HG03439 (cell line): Measurements from ENCODE around the gene DCC.

ENCODE experiments used
- ATAC-seq: cut with Tn5 transposase; IDR thresholded peaks from one replicate; pipeline ENCODE4 v1.9.1; 2021; ENCODE audit warnings: mild to moderate bottlenecking, moderate library complexity; ENCODE audit not compliant: unreplicated experiment

The DCC gene

DNA sequence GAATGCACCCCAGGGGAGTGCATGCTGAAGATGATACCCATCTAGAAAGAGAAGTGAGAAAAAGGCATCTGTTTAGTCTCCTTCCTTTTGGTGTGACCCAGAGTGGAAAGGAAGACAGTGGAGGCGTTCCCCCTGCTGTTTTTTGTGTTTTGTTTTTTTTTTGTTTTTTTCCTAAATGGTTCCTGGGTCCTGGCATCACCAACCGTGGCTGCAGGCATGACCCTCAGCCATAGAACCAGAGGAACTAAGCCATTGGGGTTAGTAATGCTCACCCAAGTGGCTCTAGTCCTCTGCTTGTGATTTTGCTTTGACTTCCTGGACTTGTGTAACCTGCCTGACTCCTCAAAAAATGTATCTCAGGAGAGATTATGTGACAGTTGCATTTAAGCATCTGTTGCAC is 451.3 kb downstream of the DCC start:
- no peak for ATAC-seq

- ATAC-seq = no peak
These were observed 472.8 kb downstream of the DCC start for GRCh38 chr18:52812834-52813233.

- no peak for ATAC-seq
These were observed 473.8 kb downstream of the DCC start for GRCh38 chr18:52813635-52814416.

DNA sequence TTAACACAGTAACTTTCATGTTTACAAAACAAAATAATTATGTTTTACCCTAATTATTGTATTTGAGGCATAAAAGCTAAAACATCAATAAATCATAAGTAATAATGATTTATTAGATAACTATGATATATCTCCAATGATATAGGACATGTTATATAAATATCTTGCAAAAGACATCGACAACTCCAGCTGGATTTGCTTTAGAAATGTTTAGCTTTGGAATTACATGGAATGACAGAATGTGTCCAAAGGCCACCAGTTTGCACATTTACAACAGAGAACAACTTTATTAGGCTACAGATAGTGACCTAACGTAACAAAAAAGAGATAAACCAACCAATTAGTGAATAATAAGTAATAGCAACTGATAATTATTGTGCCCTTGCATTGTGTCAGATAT is 475.7 kb downstream of the DCC start:
- no peak for ATAC-seq

DNA sequence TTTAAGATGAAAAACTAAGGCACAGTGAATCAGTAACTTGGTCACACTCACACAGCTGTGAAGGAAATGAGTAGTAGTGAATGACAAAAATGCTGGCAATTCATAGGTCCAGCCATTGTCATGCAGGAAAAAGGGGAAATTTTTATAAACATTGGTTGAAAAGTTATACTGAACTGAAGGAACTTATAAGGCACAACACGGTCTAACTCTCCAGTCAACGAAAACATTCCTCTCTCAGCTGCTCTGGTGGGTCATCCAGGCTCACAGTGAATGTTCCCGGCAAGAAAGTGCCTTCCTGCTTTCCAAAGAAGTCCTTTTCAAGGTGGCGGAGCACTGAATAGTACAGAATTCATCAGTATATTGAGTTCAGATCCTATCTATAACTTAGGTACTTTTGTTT is 476.1 kb downstream of the DCC start:
- no peak for ATAC-seq

DNA sequence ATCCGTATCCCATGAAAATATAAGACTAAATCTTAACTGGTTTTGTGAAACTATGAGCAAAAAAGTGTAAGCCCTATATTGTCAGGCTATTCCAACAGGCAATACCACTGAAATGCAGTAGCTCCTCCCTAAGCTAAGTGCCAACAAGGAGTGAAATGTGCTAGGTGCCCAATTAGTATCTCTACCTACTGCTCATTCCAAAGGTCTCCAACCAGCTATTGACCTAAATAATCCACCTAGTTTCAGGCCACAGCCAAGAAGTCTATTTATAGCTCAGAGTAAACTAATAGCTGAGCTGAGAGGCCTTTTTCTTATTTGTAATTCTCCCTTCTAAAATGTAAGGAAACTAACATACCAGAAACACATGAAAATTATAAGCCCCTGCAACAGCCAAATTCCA is 482.2 kb downstream of the DCC start:
- no peak for ATAC-seq

DNA sequence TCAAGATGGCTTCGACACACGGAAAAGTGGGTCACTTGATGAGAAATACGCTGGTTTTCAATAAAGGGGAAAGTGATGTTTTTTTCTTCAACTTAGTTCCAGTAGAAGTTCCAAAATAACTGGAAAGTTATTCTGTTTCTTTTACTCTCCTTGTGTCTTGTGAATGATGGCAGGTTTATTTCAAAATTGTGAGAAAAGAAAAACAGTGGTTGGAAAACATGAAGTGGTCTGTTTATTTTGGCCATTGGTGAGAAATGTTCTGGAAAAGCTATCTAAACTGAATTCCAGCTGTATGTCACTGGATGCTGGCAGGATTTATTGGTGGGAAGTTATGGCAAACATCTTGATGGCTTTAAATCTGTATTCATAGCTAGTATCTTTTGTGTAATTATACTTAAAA is 484.1 kb downstream of the DCC start:
- no peak for ATAC-seq

GRCh38 chr18:52826994-52827393 is 487.0 kb downstream of the DCC start:
- ATAC-seq = no peak

- ATAC-seq = no peak
These were observed 489.3 kb downstream of the DCC start for GRCh38 chr18:52829320-52829719.

- no peak for ATAC-seq
These were observed 489.9 kb downstream of the DCC start for GRCh38 chr18:52829876-52830405.

DNA sequence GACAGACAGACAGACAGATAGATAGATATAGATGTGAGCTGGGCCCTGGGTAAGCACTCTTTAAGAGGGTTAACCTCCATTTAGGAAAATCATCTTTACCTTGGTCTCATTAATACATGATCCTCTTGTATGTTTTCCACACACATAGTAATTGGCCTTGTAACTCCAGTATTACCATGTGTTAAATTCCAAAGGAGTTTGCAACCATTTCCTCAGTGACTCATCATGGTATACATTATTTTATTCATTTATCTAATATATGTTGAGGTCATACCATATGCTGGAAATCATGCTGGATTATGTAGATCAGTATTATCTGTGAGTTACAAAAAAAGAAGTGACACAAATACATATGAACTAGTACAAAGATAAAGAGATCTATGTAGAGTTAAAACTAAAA is 504.3 kb downstream of the DCC start:
- ATAC-seq = no peak

DNA sequence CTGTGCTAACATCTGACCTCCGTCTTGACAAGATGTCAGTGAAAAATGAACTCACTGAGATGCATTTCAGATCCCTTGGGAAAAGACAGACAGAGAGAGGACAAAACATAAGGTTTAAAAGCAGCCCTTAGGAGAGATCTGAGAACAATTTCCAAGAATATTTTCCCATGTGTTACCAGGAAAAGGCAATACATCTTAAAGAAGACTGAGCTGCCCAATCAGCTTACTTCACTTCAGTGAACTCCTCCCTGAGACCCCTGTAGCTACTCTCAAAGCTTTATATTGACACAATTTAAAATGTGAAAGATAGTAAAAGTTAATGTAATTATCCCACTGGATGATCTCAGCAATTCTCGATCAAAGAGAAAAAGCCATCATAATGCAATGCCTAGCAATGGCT is 505.0 kb downstream of the DCC start:
- no peak for ATAC-seq

DNA sequence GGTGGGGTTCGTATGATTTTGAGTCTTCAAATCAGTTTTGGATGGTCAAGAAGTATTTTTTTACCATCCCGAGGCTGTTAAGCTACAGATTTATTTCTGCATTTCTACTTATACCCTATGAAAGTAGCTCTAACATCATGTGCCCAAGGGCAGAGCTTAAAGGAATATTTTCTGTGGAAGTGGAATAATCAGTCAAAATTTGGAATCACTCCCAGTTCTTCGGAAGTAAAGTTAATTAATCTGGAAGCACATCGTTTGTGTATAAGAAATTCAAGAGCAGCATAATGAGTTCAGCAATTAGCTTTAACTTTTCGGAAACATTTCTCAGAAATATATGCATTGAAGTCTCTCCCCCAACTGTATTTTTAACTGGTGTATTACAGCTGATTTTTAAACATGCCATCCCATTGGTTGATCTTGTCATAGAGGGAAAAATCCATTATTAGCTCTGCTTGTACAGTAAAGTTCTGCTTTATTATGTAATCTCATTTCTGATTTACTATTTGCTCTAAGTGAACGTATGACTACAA is 510.1 kb downstream of the DCC start:
- no peak for ATAC-seq

GRCh38 chr18:52861558-52861957 is 521.6 kb downstream of the DCC start:
- ATAC-seq = no peak

DNA sequence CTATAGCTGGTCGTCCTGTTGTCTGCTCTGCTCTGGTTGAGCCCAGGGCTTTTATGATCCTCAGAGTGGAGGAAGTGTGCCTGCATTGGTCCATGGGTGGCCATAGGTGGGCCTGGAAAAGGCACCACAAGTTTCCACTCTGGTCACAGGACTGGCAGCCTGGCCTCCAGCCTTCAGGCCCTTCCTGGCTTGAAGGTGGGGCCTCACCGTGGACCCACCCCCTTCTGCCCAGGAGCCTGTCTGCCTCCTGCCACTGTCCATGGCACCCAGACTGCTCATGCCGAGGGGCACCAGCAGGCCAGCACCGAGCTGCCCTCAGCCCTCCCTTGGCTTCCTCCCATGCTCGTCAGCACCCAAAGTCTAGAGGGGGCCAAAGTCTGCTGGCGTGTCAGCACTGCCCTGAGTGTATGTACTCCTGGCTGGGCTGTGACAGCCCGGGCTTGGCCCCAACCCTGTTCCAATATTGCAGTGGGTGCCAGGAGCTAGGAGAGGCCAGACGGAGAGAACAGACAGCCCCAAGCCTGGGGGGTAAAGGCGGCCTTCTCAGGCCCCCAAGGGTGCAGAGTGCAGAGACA is 529.4 kb downstream of the DCC start:
- no peak for ATAC-seq

- no peak for ATAC-seq
These were observed 530.2 kb downstream of the DCC start for GRCh38 chr18:52869942-52870907.

DNA sequence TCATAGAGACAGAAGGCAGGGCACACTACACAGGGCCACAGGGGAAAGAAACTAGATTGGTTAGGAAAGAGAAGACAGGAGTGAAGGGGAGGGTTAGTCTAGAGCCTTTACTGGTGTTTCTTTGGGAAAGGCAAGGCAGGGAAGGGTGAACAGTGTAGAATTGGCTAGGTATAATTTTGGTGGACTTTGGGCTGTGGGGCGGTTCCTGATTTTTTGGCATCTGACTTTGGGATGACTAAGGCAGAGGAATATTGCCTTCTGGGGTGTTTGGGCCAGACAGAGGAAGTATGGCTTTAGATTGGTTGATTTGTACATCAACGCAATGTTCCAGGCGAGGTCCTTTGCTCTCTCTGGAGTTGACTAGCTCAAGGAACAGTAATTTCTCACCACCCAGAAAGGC is 534.8 kb downstream of the DCC start:
- ATAC-seq = no peak

DNA sequence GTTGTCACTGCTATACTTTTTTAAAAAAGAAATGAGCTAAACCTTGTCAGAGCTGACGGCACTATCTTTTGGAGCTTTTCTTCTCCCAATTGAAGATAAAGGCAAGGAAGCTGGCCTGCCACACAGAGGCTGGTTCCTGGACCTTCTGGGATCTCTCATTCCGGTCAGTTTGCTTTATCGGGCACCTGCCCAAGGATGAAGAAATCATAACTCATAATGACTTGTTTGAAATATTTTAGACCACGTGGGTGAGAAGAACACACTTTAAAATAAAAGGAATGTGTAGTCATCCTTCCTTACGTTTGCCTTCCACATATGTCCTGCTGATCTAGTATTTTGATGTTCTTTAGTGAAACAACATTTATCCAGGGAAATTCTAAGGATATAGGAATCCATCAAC is 535.7 kb downstream of the DCC start:
- ATAC-seq = no peak

DNA sequence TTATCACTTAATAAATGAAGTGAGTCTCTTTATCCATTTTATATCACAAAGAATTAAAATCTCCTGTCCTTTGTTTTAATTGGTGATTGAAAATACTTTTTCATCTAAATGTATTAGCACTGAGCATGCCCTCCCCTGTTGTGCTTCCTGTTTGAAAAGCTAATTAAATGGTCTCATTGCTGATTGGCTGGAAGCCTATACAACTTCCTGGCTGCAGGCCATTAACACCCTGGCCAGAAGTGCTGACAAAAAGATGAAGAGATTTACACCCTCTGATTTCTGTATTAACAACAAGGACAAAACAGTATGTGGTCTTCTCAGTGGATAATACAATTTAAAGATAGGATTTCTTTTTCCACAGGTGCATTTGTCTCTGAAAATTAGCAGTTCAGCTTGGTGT is 548.0 kb downstream of the DCC start:
- ATAC-seq = no peak

GRCh38 chr18:52894801-52895200 is 554.8 kb downstream of the DCC start:
- ATAC-seq = no peak
